ENCODE results near the gene SHROOM1.

GRCh38 chr5:132812123-132812765, 18.2 kb downstream of the SHROOM1 start:
- TF ChIP-seq CTCF (IDR thresholded peaks at IDR 0.05; ENCODE audit: extremely low read depth in 1 of 2, insufficient read depth in 1 of 2, low read depth in 1 of 2, low read length in 2 of 2) (no peak), POLR2A (IDR thresholded peaks at IDR 0.05; ENCODE audit: low read depth, low read length) (no peak), EZH2 (IDR thresholded peaks at IDR 0.05; ENCODE audit: borderline replicate concordance, low read depth, low read length, severe bottlenecking) (no peak)
